WERI-Rb-1 (cell line): Measurements from ENCODE around the gene ATP13A3.
A peak's percentile ranks its signal among the peaks of the same experiment; 100 is the strongest.
"Not testable (repeated sequence)": the region's sequence is repeated elsewhere in the genome, so short reads cannot be mapped to it uniquely, and the experiment has no call there.

Source experiments
- DNase-seq: peaks from one replicate; pipeline ENCODE4 v3.0.0-alpha.2; 2020
- H3K27ac ChIP-seq: fragments of 250-450 bp; sonication (Bioruptor Pico); 2 replicates; pipeline ENCODE4 v1.5.1; 2020; ENCODE audit warnings: mild to moderate bottlenecking, moderate library complexity
- H3K27me3 ChIP-seq: fragments of 250-450 bp; sonication (Bioruptor Pico); 2 replicates; pipeline ENCODE4 v1.5.1; 2021; ENCODE audit warnings: mild to moderate bottlenecking, low read depth, moderate library complexity; ENCODE audit not compliant: insufficient read depth, severe bottlenecking
- H3K36me3 ChIP-seq: fragments of 250-450 bp; sonication (Bioruptor Pico); 2 replicates; pipeline ENCODE4 v1.5.1; 2020; ENCODE audit warnings: mild to moderate bottlenecking, moderate library complexity
- H3K4me3 ChIP-seq: 2 replicates; pipeline ENCODE4 v1.5.1; 2011; ENCODE audit warnings: low read depth, mild to moderate bottlenecking, control low read depth, low read length
- H3K9me3 ChIP-seq: fragments of 250-450 bp; sonication (Bioruptor Pico); 2 replicates; pipeline ENCODE4 v1.5.1; 2021; ENCODE audit warnings: mild to moderate bottlenecking, moderate library complexity; ENCODE audit not compliant: severe bottlenecking
- TF ChIP-seq, protein P1 (sequence below): IDR thresholded peaks from 2 replicates; pipeline ENCODE4 v1.5.1; 2011; ENCODE audit warnings: low read depth, mild to moderate bottlenecking, control low read depth, inconsistent platforms, low read length

The ATP13A3 gene

DNA sequence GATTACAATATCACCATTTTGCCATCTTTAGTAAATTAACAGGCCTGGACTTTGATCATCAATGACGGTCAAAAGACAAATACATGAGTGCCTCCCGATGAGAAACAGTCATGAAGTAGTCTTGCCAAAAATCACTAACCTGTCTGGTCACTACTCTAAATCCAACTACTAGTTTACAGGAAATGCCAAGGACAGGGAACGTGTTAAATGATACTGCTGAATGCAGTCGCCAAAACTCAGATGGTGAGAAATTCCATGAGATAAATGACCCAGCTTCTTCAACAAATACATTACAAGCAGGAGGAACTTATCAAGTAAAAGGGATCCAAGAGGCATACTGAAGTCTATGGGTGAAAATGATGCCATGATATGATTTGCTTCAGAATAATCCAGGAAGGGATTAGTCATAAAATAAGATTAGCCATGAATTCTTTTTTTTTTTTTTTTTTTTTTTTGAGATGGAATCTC lies 35.8 kb upstream of the ATP13A3 start:
- no peaks in the 10 kb centered on the region for H3K36me3 ChIP-seq
- no peak overlapping the region for H3K4me3 ChIP-seq
- no peaks in the 10 kb centered on the region for H3K27me3 ChIP-seq
- TF ChIP-seq, protein P1, sequence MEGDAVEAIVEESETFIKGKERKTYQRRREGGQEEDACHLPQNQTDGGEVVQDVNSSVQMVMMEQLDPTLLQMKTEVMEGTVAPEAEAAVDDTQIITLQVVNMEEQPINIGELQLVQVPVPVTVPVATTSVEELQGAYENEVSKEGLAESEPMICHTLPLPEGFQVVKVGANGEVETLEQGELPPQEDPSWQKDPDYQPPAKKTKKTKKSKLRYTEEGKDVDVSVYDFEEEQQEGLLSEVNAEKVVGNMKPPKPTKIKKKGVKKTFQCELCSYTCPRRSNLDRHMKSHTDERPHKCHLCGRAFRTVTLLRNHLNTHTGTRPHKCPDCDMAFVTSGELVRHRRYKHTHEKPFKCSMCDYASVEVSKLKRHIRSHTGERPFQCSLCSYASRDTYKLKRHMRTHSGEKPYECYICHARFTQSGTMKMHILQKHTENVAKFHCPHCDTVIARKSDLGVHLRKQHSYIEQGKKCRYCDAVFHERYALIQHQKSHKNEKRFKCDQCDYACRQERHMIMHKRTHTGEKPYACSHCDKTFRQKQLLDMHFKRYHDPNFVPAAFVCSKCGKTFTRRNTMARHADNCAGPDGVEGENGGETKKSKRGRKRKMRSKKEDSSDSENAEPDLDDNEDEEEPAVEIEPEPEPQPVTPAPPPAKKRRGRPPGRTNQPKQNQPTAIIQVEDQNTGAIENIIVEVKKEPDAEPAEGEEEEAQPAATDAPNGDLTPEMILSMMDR = no peak
- no peaks in the 10 kb centered on the region for H3K9me3 ChIP-seq
- DNase-seq = no peak
- no peak overlapping the region for H3K27ac ChIP-seq

DNA sequence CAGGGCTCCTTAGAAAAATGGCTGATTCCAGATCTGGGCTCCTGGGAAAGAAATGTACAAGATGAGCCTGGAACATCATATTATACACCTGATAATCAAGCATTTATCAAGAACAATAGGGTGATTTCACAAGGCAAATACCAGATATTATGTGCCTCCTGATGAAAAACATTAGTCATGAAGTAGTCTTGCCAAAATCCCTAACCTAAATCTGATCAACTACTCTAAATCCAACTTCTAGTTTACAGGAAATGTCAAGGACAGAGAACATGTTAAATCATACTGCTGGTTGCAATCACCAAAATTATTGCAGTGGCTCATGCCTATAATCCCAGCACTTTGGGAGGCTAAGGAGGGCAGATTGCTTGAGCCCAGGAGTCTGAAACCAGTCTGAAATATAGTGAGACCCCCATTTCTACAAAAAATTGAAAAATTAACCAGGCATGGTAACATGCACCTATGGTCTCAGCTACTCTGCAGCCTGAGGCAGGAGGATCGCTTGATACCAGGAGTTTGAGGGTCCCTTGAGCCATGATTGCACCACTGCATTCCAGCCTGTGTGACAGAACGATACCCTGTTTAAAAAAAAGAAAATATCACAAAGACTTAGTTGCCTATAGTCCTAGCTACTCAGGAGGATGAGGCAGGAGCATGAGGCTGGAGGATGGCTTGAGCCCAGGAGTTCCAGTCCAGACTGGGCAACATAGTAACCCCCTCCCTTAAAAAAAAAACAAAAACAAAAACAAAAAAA lies 34.9 kb upstream of the ATP13A3 start:
- DNase-seq = no peak
- Histone ChIP-seq H3K27ac (no peak overlapping the region), H3K36me3 (no peaks in the 10 kb centered on the region), H3K4me3 (no peak overlapping the region), H3K9me3 (no peaks in the 10 kb centered on the region), H3K27me3 (no peaks in the 10 kb centered on the region)
- TF ChIP-seq, protein P1 = no peak

DNA sequence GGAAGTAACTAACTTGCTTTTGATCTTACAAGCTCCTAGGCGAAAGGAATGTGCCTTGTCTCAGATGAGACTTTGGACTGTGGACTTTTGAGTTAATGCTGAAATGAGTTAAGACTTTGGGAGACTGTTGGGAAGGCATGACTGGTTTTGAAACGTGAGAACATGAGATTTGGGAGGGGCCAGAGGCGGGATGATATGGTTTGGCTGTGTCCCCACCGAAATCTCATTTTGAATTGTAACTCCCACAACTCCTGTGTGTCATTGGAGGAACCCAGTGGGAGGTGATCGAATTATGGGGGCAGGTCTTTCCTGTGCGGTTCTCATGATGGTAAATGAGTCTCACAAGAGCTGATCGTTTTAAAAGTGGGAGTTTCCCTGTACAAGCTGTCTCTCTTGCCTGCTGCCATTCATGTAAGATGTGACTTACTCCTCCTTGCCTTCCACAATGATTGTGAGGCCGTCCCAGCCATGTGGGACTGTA lies 33.9 kb upstream of the ATP13A3 start:
- H3K27ac ChIP-seq, H3K4me3 ChIP-seq, H3K9me3 ChIP-seq: not testable (repeated sequence)

DNA sequence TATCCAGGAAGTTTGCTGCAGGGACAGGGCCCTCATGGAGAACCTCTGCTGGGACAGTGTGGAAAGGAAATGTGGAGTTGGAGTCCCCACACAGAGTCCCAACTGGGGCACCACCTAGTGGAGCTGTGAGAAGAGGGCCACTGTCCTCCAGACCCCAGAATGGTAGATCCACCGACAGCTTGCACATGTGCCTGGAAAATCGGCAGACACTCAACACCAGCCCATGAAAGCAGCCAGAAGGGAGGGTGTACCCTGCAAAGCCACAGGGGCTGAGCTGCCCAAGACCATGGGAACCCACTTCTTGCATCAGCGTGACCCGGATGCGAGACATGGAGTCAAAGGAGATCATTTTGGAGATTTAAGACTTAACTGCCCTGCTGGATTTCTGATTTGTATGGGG lies 33.4 kb upstream of the ATP13A3 start:
- not testable (repeated sequence) for H3K27ac ChIP-seq, H3K9me3 ChIP-seq, H3K36me3 ChIP-seq, H3K27me3 ChIP-seq, H3K4me3 ChIP-seq
- TF ChIP-seq, protein P1 = peak; percentile 15; the same call in 1 of the 2 replicates
- DNase-seq = peak; percentile 7

More for the DNA sequence above, 33.9 kb upstream of the ATP13A3 start:
- not testable (repeated sequence) for DNase-seq, H3K36me3 ChIP-seq, H3K27me3 ChIP-seq

DNA sequence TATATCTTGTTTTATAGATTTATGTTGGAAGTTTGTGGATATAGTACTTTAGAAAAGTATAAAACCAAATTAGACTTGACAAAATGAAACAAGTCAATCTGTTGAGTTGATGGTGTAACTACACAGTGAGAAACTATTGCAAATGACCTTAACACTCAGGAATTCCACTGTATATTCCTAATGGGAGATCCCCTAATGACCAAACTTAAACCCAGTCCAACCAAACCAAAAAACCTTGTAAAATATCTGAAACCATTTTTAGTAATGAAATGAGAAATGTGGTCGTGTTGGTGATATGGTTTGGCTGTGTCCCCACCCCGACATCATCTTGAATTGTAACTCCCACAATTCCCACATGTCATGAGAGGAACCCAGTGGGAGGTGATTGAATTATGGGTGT lies 31.9 kb upstream of the ATP13A3 start:
- no peak overlapping the region for H3K27ac ChIP-seq
- H3K27me3 ChIP-seq = no peaks in the 10 kb centered on the region
- DNase-seq = no peak
- no peak overlapping the region for H3K4me3 ChIP-seq
- no peaks in the 10 kb centered on the region for H3K36me3 ChIP-seq
- TF ChIP-seq, protein P1 = no peak
- no peaks in the 10 kb centered on the region for H3K9me3 ChIP-seq

DNA sequence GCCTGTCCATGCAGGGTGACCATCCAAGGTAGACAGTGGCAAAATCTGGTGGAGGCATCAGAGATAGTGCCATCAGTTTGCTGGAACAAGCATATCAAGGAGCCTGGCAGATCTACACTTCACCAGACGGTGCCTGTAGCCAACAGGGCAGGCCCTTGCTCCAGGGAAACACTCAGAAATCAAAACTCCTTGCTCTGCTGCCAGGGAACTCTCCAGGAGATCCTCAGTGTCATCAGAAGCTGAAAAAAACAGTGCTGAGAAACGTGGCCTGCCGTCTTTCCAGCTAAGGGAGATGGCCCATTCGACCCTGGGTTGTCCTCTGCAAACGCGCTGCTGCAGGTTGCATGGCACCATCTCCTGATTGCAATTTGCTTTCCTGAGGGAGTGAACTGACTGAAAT lies 30.5 kb upstream of the ATP13A3 start:
- Histone ChIP-seq H3K4me3 (no peak overlapping the region), H3K36me3 (no peaks in the 10 kb centered on the region), H3K9me3 (no peaks in the 10 kb centered on the region), H3K27ac (no peak overlapping the region), H3K27me3 (no peaks in the 10 kb centered on the region)
- DNase-seq = no peak
- TF ChIP-seq, protein P1 = no peak
